SK-N-SH treated with all-trans-retinoic acid at 6 μM for 48 hours (cell line): Measurements from ENCODE around the gene INMT.

Experiments
- ARNTL ChIP-seq: fragments of 450-650 bp; formaldehyde crosslinking; IDR thresholded peaks from 2 replicates; pipeline ENCODE4 v1.5.0; 2020; ENCODE audit warnings: low read depth, mild to moderate bottlenecking, moderate library complexity, borderline replicate concordance
- BACH2 ChIP-seq: fragments of 250-450 bp; sonication (Bioruptor Pico); IDR thresholded peaks from 2 replicates; pipeline ENCODE4 v1.9.0; 2021; ENCODE audit warnings: mild to moderate bottlenecking, borderline replicate concordance
- CREB5 ChIP-seq: fragments of 250-450 bp; sonication (Bioruptor Pico); IDR thresholded peaks from 2 replicates; pipeline ENCODE4 v1.5.1; 2020; ENCODE audit warnings: low read depth, mild to moderate bottlenecking, moderate library complexity
- CSDC2 ChIP-seq: fragments of 250-450 bp; sonication (Bioruptor Pico); IDR thresholded peaks from 2 replicates; pipeline ENCODE4 v1.5.0; 2020; ENCODE audit warnings: mild to moderate bottlenecking, moderate library complexity
- ESRRG ChIP-seq: fragments of 250-450 bp; sonication (Bioruptor Pico); IDR thresholded peaks from 2 replicates; pipeline ENCODE4 v1.6.1; 2021; ENCODE audit warnings: mild to moderate bottlenecking
- GLIS3 ChIP-seq: fragments of 250-450 bp; sonication (Bioruptor Pico); IDR thresholded peaks from 2 replicates; pipeline ENCODE4 v1.5.0; 2020; ENCODE audit warnings: mild to moderate bottlenecking, moderate library complexity
- ISL1 ChIP-seq: fragments of 250-450 bp; sonication (Bioruptor Pico); IDR thresholded peaks from 2 replicates; pipeline ENCODE4 v2.1.2; 2022; ENCODE audit warnings: mild to moderate bottlenecking, moderate library complexity
- PPARA ChIP-seq: fragments of 250-450 bp; sonication (Bioruptor Pico); IDR thresholded peaks from 2 replicates; pipeline ENCODE4 v1.5.0; 2020; ENCODE audit warnings: mild to moderate bottlenecking, borderline replicate concordance
- TCF4 ChIP-seq: fragments of 250-450 bp; sonication (Bioruptor Pico); IDR thresholded peaks from 2 replicates; pipeline ENCODE4 v1.8.0; 2021; ENCODE audit warnings: mild to moderate bottlenecking, moderate library complexity, borderline replicate concordance
- TSHZ2 ChIP-seq: fragments of 250-450 bp; sonication (Bioruptor Pico); IDR thresholded peaks from 2 replicates; pipeline ENCODE4 v1.5.0; 2020; ENCODE audit warnings: mild to moderate bottlenecking, moderate library complexity
- ZFP30 ChIP-seq: fragments of 450-650 bp; formaldehyde crosslinking; IDR thresholded peaks from 2 replicates; pipeline ENCODE4 v1.5.0; 2022; ENCODE audit warnings: mild to moderate bottlenecking, moderate library complexity
- ZNF565 ChIP-seq: fragments of 450-650 bp; formaldehyde crosslinking; conservative IDR thresholded peaks from 2 replicates; pipeline ENCODE4 v1.5.0; 2020; ENCODE audit warnings: low read depth, mild to moderate bottlenecking, moderate library complexity
- TF ChIP-seq, protein P1 (sequence below): fragments of 250-450 bp; sonication (Bioruptor Pico); IDR thresholded peaks from 2 replicates; pipeline ENCODE4 v1.8.0; 2020; ENCODE audit warnings: mild to moderate bottlenecking, moderate library complexity, borderline replicate concordance
- TF ChIP-seq, protein P2 (sequence below): fragments of 250-450 bp; sonication (Bioruptor Pico); IDR thresholded peaks from 2 replicates; pipeline ENCODE4 v1.5.1; 2021; ENCODE audit warnings: mild to moderate bottlenecking, moderate library complexity

GRCh38 chr7:30796105-30796869 is 44.4 kb downstream of the INMT start:
- TF ChIP-seq ISL1 (CRISPR knock-in tag): no peak
- TF ChIP-seq, protein P1, sequence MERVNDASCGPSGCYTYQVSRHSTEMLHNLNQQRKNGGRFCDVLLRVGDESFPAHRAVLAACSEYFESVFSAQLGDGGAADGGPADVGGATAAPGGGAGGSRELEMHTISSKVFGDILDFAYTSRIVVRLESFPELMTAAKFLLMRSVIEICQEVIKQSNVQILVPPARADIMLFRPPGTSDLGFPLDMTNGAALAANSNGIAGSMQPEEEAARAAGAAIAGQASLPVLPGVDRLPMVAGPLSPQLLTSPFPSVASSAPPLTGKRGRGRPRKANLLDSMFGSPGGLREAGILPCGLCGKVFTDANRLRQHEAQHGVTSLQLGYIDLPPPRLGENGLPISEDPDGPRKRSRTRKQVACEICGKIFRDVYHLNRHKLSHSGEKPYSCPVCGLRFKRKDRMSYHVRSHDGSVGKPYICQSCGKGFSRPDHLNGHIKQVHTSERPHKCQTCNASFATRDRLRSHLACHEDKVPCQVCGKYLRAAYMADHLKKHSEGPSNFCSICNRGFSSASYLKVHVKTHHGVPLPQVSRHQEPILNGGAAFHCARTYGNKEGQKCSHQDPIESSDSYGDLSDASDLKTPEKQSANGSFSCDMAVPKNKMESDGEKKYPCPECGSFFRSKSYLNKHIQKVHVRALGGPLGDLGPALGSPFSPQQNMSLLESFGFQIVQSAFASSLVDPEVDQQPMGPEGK (CRISPR knock-in tag): no peak
- TF ChIP-seq, protein P2, sequence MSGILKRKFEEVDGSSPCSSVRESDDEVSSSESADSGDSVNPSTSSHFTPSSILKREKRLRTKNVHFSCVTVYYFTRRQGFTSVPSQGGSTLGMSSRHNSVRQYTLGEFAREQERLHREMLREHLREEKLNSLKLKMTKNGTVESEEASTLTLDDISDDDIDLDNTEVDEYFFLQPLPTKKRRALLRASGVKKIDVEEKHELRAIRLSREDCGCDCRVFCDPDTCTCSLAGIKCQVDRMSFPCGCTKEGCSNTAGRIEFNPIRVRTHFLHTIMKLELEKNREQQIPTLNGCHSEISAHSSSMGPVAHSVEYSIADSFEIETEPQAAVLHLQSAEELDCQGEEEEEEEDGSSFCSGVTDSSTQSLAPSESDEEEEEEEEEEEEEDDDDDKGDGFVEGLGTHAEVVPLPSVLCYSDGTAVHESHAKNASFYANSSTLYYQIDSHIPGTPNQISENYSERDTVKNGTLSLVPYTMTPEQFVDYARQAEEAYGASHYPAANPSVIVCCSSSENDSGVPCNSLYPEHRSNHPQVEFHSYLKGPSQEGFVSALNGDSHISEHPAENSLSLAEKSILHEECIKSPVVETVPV (CRISPR knock-in tag): no peak
- TF ChIP-seq ZFP30 (CRISPR knock-in tag): no peak
- no peak for TF ChIP-seq BACH2 (CRISPR knock-in tag)
- TF ChIP-seq ARNTL (CRISPR knock-in tag): no peak
- TF ChIP-seq ESRRG (CRISPR knock-in tag): no peak
- no peak for TF ChIP-seq CREB5 (CRISPR knock-in tag)
- no peak for TF ChIP-seq GLIS3
- TF ChIP-seq PPARA: no peak
- no peak for TF ChIP-seq TCF4 (CRISPR knock-in tag)
- no peak for TF ChIP-seq ZNF565 (CRISPR knock-in tag)
- TF ChIP-seq CSDC2 (CRISPR knock-in tag): no peak
- TF ChIP-seq TSHZ2: no peak
